GM19043 (cell line): ENCODE measurements around the gene PNMA6E.

Experiments used
- ATAC-seq: cut with Tn5 transposase; IDR thresholded peaks from one replicate; pipeline ENCODE4 v1.9.1; 2021; ENCODE audit warnings: low read depth; ENCODE audit not compliant: unreplicated experiment

Gene PNMA6E

DNA sequence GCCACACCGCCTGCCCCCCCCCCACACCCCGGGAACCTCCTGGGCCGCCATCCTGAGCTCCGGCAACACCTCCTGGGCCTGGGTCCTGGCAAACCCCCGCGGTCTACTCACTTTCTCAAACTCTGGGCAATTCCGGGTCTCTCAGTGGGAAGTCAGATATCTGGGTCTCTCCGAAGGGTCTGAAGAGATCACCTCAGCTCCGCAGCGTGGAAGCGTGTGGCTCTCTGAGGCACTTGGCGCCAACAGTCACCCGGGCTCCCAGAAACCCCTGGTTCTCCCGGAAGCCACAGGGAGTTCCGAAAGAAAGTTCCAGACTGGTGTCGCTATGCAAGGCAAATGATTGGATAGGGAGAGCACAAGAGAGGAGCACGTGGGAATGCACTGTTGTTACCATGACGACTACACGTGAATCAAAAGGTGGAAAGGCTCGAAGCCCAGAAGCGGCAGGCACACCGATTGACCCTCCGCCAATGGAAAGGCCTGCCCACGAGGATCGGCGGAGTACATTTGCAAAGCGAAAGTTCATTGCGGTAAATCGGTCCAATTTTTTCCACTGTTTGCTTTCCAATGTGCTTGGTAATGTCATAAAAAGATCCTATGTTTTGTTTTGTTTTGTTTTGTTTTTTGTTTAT lies at the start of gene PNMA6E:
Gene PNMA6E, minus strand, starts transcription at position 218 of the 632 bp plus-strand sequence. CDS start 2,501 bp downstream, outside the sequence.
- no peak for ATAC-seq

- no peak for ATAC-seq
Measured at GRCh38 chrX:153450949-153451277, 49.8 kb upstream of the PNMA6E start.

DNA sequence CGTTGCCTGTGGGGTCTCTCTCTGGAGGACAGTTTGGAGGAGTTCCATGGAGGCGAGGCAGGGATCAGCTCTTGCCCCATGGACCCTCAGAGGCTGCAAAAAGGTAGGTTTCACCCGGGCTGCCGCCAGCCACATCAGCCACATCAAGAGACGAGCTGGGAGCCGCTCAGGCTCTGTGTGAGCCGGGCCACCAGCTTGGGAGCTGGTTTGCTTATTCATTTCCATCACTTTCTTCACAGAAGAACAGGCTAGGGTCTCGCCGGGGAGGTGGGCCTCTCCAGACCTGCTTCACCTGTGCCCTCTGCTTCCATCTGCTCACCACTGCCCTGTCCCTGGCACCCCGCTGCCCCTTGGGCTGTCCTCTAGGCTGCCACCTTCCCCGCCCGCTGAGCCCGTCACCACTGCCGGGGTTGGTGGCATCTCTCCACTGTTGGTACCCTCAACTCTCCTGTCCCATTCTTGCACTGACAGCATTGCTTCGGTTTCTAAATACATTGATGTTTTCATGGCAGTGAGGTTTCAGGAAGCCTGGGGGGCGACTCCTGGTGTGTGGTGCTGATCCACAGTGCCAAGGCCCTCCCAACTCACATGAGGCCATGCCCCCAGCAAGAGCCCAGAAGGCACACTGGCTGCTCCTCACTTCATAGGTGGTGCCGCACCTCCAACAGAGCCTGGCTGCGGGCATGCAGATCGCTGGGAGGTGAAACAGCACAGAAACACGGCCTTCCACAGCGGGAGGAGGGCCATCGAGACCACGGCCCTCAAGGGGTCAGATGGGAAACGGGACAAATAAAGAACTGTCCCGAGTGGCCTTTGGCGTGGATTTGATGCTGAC lies 49.2 kb upstream of the PNMA6E start:
- no peak for ATAC-seq

DNA sequence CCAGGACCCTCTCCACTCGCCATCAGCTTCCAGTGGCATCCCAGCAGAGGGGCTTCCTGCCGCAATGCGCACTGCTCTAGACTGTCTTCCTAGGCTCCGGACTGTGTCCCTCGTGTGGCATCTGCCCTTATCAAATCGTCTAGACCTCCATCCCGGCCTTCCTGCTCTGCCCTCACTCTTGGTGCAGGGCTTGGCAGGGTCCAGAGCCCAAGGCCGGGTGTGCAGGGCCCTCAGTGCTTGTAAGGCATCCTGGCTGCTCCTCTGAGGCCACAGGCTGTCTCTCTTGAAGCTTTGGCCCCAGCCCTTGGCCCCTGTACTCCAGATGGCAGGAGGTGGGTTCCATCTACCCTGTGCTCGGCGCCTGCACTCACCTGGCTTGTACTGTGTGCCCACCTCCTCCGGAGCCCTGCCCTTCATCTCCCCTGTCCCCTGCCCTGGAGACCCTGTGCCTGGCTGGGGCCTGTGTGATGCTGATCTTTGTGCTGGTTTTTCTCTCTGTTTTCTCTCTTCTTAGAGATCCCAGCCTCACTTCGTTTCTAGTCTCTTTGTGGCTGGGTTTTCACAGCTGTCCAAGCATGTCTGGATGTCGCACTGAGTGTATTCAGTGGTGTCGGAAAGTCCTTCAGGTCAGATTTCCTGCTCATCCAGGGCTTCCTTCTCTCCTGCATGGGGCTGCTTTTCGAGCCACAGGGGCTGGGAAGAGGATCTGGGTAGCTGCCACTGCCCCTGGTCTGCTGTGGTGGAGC lies 48.4 kb upstream of the PNMA6E start:
- ATAC-seq = no peak

DNA sequence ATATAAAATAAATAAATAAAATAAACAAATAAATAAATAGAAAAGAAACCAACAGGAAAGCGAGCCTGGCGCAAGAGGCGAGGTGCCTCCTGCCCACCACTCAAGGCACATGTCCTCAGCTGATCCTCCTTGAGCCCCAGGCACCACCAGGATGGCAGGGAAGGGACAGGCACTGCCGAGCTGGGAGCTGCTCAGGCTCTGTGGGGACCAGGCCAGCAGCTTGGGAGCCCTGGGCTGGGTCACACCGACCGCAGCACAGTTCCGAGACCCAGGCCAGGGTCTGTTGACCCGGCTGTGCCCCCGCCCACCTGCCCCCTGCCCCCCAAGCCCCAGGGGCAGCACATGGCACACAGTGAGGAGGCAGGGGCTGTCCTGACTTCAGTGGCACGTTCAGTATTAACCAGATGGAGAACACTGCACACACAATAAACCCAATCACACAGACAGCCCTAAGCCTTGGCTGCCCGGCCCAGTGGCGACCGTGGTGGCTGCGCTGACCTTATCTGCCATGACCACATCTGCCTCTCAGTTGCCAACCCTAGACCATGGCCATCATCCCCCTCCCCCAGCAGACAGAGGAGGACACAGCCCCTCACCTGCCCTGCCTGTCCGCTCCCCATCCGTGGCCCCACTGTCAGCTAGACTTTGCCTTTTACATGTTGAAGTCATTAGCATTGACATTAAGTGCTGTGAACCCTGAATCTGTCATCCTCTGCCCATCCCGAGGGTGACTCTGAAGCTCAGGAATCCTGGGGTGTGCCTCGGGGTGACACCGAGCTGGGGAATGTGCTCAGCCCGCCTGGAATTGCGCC lies 47.6 kb upstream of the PNMA6E start:
- ATAC-seq = no peak

GRCh38 chrX:153447581-153447960 lies 46.4 kb upstream of the PNMA6E start:
- ATAC-seq = no peak

GRCh38 chrX:153446950-153447580 lies 45.9 kb upstream of the PNMA6E start:
- ATAC-seq = no peak

DNA sequence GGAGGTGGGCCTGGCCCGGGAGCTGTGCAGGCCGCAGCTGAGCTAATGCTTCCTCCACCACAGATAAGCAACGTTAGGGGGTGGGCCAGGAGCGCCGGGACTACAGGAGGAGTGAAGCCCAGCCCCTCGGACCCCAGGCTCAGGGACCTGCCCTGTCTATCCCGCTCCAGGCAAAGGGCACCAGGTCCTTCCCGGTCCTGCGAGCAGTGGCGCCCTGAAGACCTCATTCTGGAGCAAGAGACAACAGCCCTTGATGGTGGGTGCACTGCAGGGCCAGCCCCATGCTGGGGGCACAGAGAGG lies 45.4 kb upstream of the PNMA6E start:
- no peak for ATAC-seq

DNA sequence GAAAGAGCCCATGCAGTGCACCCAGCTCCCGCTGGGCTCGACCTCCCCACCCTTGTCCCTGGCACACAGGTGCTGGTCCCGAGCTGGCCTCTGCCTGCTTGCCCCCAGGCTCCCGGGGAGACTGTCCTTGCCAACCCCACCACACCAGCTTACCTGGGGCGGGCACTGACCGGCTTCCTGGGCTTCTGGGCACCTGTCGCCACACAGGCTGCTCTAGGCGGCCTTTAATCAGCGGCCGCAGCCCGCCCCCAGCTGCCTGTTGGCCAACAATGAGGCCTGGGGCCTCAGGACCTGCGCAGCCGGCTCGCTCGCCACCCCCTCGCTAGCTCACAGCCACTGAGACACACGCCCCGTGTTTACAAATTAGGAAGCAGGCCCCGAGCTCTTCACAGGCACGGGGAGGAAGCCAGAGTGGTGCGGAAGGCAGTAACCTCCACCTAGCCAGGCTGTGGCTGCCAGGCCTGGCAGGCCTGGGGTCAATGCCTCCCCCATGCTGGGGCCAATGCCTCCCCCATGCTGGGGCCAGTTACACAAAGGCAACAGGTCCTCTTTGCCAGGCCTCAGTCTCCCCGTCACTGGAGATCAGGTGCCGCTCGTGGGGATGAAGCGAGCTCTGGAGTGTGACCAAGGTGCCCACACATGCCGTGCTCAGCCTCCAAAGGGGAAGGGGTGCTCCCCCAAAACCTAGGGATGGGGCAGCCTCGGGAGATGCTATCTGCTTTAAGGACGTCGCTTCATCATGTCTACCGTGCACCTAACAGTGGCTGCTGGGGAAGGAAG lies 44.9 kb upstream of the PNMA6E start, which contains the start of gene TREX2:
Gene TREX2, minus strand, starts transcription at position 201 of the 780 bp plus-strand sequence. CDS start 626 bp downstream, outside the sequence.
- ATAC-seq = no peak

GRCh38 chrX:153445106-153445855 lies 44.1 kb upstream of the PNMA6E start:
- ATAC-seq = no peak

DNA sequence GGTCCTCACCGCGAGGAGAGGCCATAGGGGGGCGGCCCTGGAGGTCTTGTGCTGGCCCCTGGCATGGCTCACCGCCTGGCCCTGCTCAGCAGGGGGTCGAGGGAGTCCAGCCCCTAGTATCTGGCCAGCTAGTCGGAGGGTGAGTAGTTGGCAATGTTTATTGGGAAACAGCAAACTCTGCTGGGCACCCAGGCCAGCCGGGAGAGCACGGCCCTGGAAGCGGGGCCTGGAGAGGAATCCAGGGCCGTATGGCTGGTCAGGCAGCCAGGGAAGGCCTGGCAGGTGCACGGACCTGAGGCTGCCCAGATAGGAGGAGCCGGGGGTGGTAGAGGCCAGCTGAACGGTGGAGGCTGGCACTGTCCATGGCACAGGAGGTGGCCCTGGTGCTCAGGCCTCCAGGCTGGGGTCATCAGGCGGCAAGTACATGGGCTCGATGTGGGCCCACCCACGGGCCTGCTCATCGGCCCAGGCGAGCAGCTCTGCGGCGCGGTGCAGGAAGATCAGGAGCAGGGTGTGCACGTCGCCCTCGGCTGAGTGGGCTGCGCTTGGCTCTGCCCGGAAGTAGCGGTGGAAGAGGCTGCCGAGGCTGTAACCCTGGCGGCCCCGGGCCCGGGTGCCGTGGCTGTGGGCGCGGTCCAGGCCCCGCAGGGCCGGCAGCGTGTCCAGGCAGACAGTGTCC lies 43.3 kb upstream of the PNMA6E start:
- ATAC-seq = no peak

DNA sequence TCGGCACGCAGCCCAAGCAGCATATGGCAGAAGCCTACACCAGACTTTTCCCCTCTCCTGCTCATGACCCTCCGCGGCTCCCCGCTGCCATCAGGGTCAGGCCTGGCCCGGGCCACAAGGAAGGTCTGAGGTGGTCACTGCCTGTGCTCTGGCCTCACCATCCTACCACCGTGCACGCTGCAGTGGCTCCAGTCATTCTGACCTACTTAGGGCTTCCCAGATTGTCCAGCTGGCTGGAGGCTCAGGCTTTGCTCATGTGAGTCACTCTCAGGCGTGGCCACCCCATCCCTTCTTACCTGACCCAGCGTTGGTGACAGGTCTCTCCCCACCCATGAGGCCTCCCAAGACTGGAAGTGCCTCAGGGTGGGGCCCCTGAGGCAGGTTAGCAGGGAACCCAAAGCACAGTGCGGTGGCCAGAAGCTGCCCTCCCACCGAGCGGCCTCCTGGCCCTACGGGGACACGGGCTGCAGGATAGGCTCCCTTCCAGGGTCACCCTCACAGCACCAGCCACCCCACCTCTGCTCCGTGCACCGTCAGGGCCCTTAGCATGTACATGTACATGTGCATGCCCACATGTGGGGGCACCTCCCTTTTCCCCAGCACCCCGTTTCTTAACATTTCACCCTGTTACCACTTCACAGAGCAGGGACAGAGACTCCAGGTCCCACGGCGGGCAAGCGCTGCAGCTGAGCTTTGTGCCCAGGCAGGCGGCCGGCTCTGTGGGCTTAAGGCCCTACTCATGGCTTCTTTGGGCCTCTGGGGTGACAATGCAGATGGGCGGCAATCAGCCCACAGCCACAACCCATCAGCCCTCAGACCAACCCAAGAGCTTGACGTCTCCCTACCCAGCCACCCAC lies 42.6 kb upstream of the PNMA6E start:
- ATAC-seq = no peak

DNA sequence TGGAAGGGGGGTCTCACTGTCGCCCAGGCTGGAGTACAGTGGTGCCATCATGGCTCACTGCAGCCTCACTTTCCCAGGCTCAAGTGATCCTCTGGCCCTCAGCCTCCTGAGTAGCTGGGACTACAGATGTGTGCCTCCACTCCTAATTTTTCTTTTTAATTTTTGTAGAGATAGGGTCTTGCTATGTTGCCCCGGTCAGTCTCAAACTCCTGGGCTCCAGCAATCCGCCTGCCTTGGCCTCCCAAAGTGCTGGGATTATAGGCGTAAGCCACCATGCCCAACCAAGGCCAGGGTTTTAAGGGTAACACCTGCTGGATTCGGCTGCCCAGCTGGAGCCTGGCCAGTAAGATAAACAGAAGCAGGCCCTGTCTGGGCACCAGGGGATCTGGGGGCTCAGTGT lies 41.3 kb upstream of the PNMA6E start:
- ATAC-seq = no peak

- ATAC-seq = no peak
Measured at GRCh38 chrX:153441981-153442380, 40.8 kb upstream of the PNMA6E start.

DNA sequence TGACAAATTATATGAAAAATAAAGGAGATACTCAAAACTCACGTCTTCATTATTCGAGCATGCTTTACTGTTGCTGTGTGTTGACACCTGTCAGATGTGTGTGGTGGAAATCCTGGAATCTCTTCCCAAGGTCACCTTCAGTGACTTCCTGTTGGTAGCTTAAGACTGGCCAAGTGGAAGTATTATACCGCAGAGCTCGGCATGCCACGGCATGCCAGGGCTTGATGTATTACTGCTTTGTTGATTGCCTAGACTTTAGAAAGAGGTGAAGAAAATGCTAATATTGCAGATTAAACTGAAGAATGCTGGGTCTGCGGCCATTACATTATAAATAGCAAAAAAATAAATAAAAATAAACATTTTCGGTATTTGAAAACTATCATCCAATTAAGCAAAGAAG lies 40.1 kb upstream of the PNMA6E start:
- no peak for ATAC-seq

DNA sequence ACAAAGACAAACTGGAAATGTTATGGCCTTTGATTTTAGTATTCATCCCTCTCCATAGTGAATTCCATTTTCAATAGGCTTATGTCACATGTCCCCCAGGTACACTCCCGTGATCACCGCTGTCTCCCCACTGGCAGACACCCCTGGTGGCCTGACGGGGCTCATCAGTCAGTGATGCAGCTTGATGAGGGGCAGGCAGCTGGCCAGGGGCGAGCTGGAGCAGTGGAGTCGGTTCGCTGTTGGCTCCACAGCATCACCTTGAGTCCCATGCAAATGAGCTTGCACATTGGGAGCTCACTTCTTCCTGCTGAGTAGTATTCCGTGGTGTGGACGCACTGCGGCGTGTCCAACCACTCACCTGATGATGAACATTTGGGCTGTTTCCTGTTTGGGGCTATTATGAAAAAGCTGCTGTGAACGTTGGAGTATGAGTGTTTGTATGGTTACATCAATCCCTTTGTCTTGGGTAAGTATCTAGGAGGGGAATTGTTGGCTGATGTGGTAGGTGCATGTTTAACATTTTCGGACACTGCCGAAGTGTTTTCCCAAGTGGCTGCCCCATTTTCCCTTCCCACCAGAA lies 39.5 kb upstream of the PNMA6E start:
- ATAC-seq = no peak

DNA sequence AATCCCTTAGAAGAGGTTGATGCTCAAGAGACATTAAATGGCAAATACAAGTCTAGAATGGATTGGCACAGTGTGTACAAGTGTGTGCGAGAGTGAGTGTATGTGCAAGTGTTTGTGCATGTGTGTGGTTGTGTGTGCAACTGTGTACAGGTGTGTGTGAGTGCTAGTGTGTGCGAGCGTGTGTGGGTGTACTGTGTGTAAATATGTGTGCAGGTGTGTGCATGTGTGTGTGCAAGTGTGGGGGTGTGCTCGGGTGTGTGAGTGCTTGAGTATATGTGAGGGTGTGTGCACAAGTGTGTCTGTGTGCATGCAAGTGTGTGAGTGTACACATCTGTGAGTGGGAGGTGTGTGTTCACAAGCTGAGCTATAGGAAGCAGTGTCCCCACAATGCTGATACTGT lies 38.8 kb upstream of the PNMA6E start:
- no peak for ATAC-seq
